NCI-H1417 treated with DMSO at 0.1 percent for 48 hours (cell line): Measurements from ENCODE around the gene STMN1.

Experiments used
- DNase-seq: peaks from one replicate; lab custom pipeline; 2025; lab: John Stamatoyannopoulos, UW

Gene STMN1

GRCh38 chr1:25869909-25870606, 36.2 kb downstream of the STMN1 start:
- DNase-seq: no peak

DNA sequence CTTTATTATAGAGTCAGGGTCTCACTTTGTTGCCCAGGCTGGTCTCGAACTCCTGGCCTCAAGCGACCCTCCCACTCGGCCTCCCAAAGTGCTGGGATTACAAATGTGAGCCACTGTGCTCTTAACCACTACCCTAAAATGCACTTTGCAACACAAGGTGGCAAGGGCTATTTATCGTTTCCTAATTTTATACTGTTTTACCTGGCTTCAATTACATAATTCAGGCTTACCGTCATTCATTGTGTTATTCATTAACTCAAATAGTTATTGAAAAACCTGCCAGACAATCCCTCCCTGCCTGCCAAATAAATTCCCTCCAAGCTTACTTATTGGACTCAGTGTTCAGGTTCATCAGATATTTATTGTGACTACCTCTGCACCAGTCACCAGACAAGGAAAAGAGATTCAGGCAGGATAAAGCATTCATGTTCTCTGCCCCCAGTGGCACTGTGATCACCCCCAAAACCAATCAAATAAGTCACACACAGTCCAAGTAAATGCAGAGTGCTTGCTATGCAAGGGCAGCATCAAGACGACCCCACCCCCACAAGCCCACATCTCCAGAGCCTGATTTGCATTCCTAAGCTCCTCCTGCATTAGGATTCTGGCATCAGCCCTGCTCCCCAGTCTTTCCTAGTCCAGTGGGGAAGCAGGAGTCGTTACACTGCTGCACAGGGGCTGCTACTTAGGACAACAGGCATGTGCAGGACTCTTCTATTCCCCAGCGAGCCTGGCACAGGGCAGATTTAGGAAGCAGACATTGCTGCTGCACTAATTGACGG, 38.8 kb downstream of the STMN1 start:
- DNase-seq: no peak

DNA sequence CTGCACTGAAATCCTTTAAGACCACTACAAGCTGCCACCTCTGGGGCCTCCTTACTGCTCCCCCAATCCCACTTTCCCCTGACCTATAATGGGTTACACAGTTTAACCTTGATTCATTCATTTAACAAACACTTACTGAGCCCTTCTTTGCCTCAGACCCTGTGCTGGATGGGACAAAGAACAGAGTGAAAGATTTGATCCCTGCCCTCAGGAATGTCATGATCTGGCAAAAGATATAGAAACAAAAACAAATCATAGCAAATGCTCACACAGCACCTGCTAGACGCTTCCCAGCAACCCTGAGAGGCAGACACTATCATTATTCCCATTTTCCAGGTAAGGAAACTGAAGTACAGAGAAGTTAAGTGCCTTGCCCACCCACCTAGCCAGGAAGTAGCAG, 39.9 kb downstream of the STMN1 start:
- DNase-seq: no peak

GRCh38 chr1:25864434-25864833, 41.8 kb downstream of the STMN1 start:
- DNase-seq: no peak

GRCh38 chr1:25863486-25864262, 42.5 kb downstream of the STMN1 start:
- no peak for DNase-seq

- DNase-seq: no peak
Observed at GRCh38 chr1:25862785-25863485, 43.3 kb downstream of the STMN1 start.

DNA sequence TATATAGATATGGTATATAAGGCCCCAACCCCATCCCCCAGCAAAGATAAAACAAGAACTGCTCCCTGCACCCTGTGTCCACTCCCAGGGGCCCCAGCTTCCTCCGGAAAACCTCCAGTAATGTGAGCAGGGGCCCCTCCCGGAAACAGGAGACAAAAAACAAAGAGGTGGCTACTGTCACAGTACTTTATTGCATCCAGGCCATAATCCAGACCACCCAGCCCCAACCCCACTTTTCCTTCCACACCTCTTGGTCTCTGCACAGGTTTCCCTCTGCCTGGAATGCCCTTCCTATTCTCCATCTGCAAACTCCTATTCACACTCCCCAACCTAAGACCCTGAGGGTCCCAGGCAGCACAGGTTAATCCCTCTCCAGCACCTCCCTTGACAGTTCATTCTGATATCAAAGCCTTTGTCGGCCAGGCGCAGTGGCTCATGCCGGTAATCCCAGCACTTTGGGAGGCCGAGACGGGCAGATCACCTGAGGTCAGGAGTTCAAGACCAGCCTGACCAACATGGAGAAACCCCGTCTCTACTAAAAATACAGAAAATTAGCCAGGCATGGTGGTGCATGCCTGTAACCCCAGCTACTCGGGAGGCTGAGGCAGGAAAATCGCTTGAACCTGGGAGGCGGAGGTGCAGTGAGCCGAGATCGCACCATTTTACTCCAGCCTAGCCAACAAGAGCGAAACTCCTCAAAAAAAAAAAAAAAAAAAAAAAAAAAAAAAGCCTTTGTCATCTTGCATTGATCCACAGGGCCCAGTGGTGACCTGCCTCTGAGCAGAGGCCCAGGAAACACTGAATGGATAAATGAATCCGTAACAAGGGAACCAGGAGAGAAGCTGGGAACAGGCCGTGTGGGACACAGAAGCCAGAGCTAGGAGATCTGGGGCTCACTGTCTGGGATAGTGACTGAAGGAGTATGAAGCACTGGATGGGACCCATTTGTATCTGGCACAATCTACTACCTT, 44.6 kb downstream of the STMN1 start:
- no peak for DNase-seq

GRCh38 chr1:25858906-25859789, 47.1 kb downstream of the STMN1 start, which contains the start of gene AUNIP:
TSS of gene AUNIP (minus strand) at chr1:25859457. CDS start at chr1:25859357, 100 bp downstream.
- peak; percentile 11 for DNase-seq

DNA sequence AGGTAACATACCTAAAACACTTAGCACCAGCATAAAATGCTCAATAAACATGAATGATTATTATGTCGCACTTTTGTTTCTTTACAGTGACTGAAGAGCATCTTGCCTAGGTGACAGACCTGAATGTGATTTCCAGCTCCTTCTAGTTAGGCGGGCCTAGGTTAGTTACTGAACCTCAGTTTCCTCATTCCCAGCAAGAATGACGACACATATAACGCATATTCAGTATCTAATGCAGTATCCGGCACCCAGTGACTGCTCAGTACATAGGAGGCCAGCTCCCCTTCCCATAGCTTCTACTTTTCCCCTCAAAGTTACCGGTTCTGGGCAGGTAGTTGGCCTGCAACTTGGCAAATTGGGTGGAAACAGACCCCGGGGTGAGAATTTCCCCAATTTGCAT, 47.7 kb downstream of the STMN1 start:
- DNase-seq: no peak

DNA sequence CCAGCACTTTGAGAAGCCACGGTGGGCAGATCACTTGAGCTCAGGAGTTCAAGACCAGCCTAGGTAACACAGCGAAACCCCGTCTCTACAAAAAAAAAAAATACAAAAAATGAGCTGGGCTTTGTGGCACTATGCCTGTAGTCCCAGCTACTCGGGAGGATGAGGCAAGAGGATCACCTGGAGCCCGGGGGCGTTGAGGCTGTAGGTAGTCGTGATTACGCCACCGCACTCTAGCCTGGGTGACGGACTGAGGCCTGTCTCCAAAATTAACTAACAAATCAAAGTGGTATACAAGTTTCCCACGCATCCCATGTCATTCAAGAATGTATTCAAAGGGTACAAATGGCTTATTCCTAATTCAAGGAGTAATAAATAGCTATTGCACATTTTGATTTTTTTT, 49.4 kb downstream of the STMN1 start:
- DNase-seq: no peak

- DNase-seq: no peak
Observed at GRCh38 chr1:25854554-25854953, 51.7 kb downstream of the STMN1 start.
